Measurements from ENCODE around the gene ZSCAN2.

ZSCAN2 gene

DNA sequence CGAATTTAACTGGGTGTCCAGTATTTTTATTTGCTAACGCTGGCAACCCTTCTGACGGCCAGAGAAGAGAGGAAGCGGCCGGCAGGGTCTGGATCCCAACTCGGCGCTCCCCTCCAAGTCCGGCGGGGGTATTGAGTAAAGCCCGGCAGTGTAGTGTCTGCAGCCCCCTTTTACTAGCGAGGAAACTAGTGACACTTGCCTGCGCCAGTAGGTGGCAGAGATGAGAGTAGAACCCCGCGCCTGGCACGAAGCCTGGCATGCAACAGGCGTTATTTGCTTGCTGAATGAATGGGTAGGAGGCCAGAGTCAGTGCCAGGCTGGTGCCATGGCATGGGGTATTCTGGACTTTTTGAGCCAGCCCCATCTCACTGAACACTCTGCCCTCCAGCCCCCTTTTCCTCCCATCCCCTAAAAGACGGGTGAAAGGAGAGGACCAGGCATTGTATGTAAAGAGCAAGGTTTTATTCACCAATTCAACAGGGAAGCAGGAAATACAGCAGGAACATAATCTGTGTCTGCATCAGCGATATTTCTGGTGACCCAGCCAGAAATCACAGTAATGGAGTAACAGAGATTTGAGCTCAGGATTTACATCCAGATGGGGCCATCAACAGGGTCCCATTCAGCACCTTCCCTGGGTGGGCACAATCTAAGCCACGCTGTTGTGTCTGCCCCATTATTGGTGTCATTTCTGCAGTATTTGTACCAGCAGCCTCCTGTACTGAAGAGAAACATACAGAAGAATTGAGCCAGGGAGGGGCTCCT, 54.1 kb downstream of the ZSCAN2 start:
- DNase-seq (ENCODE audit: low read depth): peak; percentile 93
- TF ChIP-seq POLR2A (IDR thresholded peaks at IDR 0.05; ENCODE audit: extremely low read depth, insufficient read length) (no peak), MYC (IDR thresholded peaks at IDR 0.05; ENCODE audit: low read depth, low read length) (peak; percentile 76), MAX (IDR thresholded peaks at IDR 0.05; ENCODE audit: low read depth, low read length) (peak; percentile 68), CTCF (IDR thresholded peaks at IDR 0.05; ENCODE audit: low read depth, low read length) (peak; percentile 76)
- peak overlapping the region; percentile 93 for H3K4me3 ChIP-seq (ENCODE audit: low read depth, low read length)

DNA sequence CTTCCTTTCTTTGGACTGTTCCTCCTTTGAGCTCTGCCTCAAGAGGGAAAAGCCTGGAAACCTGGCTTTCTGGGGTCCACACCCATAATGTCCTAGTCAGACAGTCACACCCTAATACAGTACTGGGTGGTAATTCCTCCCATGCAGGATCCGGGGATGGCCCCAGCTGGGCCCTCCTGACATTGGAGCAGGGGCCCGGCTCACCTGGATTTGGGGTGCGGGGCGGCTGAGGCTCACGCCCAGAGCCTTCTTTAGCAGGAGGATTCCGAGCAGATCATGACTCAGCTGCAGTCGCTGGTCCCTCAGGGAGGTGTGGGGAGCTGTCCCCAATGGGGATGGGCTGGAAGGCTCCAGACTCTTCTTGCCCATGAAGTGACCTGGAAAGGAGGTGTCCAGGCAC, 56.2 kb downstream of the ZSCAN2 start:
- TF ChIP-seq CTCF (IDR thresholded peaks at IDR 0.05; ENCODE audit: low read depth, low read length) (no peak), MYC (IDR thresholded peaks at IDR 0.05; ENCODE audit: low read depth, low read length) (no peak), POLR2A (IDR thresholded peaks at IDR 0.05; ENCODE audit: extremely low read depth, insufficient read length) (no peak)
- no peak for DNase-seq (ENCODE audit: low read depth)
- no peak overlapping the region for H3K4me3 ChIP-seq (ENCODE audit: low read depth, low read length)

DNA sequence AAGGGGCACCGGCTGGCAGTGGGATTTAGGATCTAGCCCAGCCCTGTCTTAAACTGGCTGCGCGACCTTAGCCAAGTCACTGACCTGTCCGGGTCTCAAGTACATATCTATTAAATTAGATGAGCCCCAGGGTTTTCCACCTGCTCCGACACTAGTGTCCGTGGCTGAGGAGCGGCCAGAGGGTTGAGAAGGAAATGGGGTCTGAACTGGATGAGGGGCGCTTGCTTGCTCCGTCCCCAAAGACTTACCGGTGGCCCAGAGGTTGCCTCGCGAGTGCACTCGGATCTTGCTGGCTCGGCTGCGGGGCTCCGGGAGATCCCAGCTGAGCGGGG, 56.9 kb downstream of the ZSCAN2 start:
- peak overlapping the region; percentile 59 for H3K4me3 ChIP-seq (ENCODE audit: low read depth, low read length)
- TF ChIP-seq MAX (IDR thresholded peaks at IDR 0.05; ENCODE audit: low read depth, low read length) (no peak), MYC (IDR thresholded peaks at IDR 0.05; ENCODE audit: low read depth, low read length) (no peak), POLR2A (IDR thresholded peaks at IDR 0.05; ENCODE audit: extremely low read depth, insufficient read length) (no peak), CTCF (IDR thresholded peaks at IDR 0.05; ENCODE audit: low read depth, low read length) (no peak)
- peak; percentile 26 for DNase-seq (ENCODE audit: low read depth)

DNA sequence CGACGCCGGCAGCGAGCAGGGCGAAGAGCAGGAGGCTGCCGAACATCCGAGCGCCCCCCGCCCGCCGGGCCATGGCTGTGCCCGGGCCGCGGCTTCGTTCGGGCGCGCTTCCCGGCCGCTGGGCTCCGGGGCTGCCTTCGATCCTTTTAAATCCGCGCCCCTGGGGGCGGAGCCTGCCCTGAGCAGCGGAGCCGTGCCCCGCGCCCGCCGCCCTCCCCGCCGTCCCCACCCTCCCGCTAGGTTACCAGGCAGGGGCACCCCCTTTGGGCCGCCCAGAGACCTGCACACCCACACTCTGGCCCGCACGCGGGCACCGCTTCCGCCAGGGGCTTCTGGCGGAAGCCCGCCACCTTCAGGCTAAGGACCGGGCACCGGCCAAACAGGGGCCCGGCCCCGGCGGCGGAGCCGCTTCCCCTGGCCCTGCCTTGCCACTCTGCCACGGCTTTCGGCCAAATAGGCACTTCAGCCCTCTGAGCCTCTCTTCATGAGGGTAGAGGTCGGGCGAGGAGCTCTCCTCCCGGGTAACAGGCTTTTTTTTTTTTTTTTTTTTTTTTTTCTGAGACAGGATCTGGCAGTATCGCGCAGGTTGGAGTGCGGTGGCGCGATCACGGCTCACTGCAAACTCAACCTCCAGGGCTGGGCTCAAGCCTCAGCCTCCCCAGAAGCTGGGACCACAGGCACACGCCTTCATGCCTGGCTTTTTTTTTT, 57.4 kb downstream of the ZSCAN2 start, which contains the start of gene NMB:
Gene NMB (minus strand): TSS at position 120 of the 708 bp plus-strand sequence. CDS start 47 bp downstream, at position 73.
- peak; percentile 95 for DNase-seq (ENCODE audit: low read depth)
- TF ChIP-seq POLR2A (IDR thresholded peaks at IDR 0.05; ENCODE audit: extremely low read depth, insufficient read length) (no peak), MAX (IDR thresholded peaks at IDR 0.05; ENCODE audit: low read depth, low read length) (peak; percentile 79), MYC (IDR thresholded peaks at IDR 0.05; ENCODE audit: low read depth, low read length) (peak; percentile 94), CTCF (IDR thresholded peaks at IDR 0.05; ENCODE audit: low read depth, low read length) (peak; percentile 82)
- peak within 1 kb of the TSS; percentile 59 for H3K4me3 ChIP-seq (ENCODE audit: low read depth, low read length)

- H3K4me3 ChIP-seq (ENCODE audit: low read depth, low read length): peak overlapping the region; percentile 33
These were observed 58.1 kb downstream of the ZSCAN2 start for GRCh38 chr15:84658788-84659411.

More at GRCh38 chr15:84658788-84659411, 58.1 kb downstream of the ZSCAN2 start:
- DNase-seq (ENCODE audit: low read depth): no peak
- no peak for TF ChIP-seq CTCF (IDR thresholded peaks at IDR 0.05; ENCODE audit: low read depth, low read length)
- no peak for TF ChIP-seq POLR2A (IDR thresholded peaks at IDR 0.05; ENCODE audit: extremely low read depth, insufficient read length)
- no peak for TF ChIP-seq MAX (IDR thresholded peaks at IDR 0.05; ENCODE audit: low read depth, low read length)
- TF ChIP-seq MYC (IDR thresholded peaks at IDR 0.05; ENCODE audit: low read depth, low read length): no peak
